Measurements from ENCODE around the gene TFDP1. TPM values are rescaled to one million over a fixed set of nuclear protein-coding genes. Genes with fewer than 3 reads are reported as not detected.
"Not testable (repeated sequence)": the region's sequence is repeated elsewhere in the genome, so short reads cannot be mapped to it uniquely, and the experiment has no call there.

TFDP1 gene
- total and polyA plus RNA-seq, 8 donors: 27.3 to 207 (median 56.3) TPM

DNA sequence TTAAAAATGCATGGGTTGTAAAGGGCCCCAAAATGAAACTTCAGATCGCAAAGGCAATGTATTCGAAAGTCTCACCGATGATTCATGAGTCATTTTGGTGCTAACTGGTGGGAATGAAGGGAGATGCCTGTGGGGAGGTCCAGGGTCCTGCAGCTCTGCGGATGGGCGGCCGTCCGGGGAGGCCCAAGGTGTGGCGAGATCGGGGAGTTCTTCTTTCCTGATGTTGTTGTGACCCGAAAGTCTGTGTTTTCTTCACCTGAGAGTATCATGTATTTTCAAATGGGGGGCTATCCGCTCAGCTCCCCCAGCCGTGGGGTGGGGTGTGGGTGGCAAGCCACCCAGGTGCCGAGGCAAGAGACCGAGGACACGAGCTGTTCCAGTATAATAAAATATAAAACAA, 36.5 kb downstream of the TFDP1 start:
- Histone ChIP-seq H3K9me3 (no peaks in the 10 kb centered on the region), H3K4me3 (no peak overlapping the region), H3K27me3 (no peaks in the 10 kb centered on the region), H3K4me1 (peaks cover 13 to 25% (median 16%) of the 10 kb centered on the region in 4 donors), H3K36me3 (peaks cover 9 to 28% (median 25%) of the 10 kb centered on the region in 4 donors), H3K27ac (no peak overlapping the region)
- intact Hi-C loops (cut with DNase I; ENCODE audit: low total_unique reads): no loop called here
- WGBS, 5 donors: 94 to 98% (median 96%) methylated on average over 15 of the region's 15 CpGs
- DNase-seq: no peak
- TF ChIP-seq, protein P1, sequence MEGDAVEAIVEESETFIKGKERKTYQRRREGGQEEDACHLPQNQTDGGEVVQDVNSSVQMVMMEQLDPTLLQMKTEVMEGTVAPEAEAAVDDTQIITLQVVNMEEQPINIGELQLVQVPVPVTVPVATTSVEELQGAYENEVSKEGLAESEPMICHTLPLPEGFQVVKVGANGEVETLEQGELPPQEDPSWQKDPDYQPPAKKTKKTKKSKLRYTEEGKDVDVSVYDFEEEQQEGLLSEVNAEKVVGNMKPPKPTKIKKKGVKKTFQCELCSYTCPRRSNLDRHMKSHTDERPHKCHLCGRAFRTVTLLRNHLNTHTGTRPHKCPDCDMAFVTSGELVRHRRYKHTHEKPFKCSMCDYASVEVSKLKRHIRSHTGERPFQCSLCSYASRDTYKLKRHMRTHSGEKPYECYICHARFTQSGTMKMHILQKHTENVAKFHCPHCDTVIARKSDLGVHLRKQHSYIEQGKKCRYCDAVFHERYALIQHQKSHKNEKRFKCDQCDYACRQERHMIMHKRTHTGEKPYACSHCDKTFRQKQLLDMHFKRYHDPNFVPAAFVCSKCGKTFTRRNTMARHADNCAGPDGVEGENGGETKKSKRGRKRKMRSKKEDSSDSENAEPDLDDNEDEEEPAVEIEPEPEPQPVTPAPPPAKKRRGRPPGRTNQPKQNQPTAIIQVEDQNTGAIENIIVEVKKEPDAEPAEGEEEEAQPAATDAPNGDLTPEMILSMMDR (IDR thresholded peaks at IDR 0.05): no peak

DNA sequence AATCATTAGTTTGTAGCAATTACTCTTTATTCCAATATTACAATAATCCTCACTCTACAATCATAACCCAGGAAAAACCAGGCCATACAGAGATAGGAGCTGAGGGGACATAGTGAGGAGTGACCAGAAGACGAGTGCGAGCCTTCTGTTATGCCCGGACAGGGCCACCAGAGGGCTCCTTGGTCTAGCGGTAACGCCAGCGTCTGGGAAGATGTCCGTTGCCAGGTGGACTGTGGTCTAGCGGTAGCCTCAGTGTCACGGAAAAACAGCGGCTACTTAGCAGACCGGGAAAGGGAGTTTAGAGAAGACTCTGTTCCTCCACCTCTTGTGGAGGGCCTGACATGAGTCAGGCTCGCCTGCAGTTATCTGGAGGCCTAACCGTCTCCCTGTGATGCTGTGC, 36.9 kb downstream of the TFDP1 start:
- H3K27me3 ChIP-seq; H3K9me3 ChIP-seq; H3K4me3 ChIP-seq; H3K27ac ChIP-seq; intact Hi-C loops (cut with DNase I; ENCODE audit: low total_unique reads); DNase-seq: not testable (repeated sequence)
- TF ChIP-seq, protein P1 (IDR thresholded peaks at IDR 0.05): peak in 3 of 7 experiments; percentile 11 to 36 (median 25)
- Histone ChIP-seq H3K36me3 (peaks cover 9 to 33% (median 26%) of the 10 kb centered on the region in 4 donors), H3K4me1 (peaks cover 9 to 20% (median 12%) of the 10 kb centered on the region in 4 donors)
- WGBS, 5 donors: 83 to 91% (median 86%) methylated on average over 13 of the region's 13 CpGs

DNA sequence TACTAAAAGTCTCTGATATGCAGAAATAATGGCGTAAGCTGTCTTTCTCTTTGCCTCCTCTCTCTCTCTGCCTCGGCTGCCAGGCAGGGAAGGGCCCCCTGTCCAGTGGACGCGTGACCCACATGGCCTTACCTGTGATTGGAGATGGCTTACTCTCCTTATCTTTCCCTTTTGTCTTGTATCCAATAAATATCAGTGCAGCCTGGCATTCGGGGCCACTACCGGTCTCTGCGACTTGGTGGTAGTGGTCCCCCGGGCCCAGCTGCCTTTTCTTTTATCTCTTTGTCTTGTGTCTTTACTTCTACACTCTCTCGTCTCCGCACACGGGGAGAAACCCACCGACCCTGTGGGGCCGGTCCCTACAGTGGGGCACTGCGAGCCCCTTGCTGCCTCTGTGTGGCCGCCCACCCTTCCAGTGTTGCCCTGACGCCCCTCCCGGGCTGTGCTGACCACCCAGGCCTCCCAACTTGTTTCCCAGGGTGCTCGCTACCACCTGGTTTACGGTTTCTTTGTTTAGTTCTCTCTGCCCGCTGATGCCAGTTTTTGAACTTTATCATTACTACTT, 37.5 kb downstream of the TFDP1 start:
- H3K4me1 ChIP-seq: peaks cover 4 to 15% (median 6%) of the 10 kb centered on the region in 4 donors
- peaks cover 9 to 38% (median 31%) of the 10 kb centered on the region in 4 donors for H3K36me3 ChIP-seq
- H3K27ac ChIP-seq; DNase-seq; H3K9me3 ChIP-seq; H3K27me3 ChIP-seq; intact Hi-C loops (cut with DNase I; ENCODE audit: low total_unique reads); H3K4me3 ChIP-seq: not testable (repeated sequence)
- 88 to 94% (median 90%) methylated on average over 20 of the region's 20 CpGs for WGBS, 5 donors

DNA sequence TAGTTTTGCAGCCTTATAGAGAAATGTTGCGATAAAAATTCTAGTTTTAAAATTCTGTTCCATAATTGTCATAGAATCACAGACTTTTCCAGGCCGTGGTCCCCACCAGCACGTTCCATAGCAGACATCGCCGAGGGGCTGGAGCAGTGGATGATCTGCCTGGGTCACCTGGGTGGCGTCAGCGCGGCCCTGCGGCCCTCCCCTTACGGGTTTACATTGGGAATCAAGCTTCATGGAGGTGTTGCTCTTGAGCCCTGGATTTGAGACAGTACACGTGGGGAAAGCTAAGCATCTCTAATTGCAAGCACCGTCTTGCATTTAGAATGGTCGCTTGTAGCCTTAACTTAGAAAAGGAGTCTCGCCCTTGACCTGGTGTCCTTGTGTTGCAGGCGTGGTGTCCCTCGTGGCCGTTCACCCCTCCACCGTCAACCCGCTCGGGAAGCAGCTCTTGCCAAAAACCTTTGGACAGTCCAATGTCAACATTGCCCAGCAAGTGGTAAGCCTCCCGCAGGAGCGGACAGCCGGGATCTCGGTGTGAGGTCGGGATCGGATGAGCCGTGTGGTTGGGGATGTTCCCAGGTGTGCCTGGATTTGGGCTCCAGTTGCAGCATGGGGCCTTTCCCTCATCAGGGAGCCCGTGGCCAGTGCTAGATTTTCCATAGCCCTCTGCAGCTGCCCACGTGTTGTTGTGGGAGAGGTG, 38.4 kb downstream of the TFDP1 start:
- intact Hi-C loops (cut with DNase I; ENCODE audit: low total_unique reads): no loop called here
- TF ChIP-seq, protein P1 (IDR thresholded peaks at IDR 0.05): no peak
- no peak for TF ChIP-seq POLR2AphosphoS5 (IDR thresholded peaks at IDR 0.05)
- no peak for TF ChIP-seq POLR2A (IDR thresholded peaks at IDR 0.05)
- no peak for TF ChIP-seq EP300 (IDR thresholded peaks at IDR 0.05)
- 89 to 93% (median 92%) methylated on average over 20 to 29 of the region's 29 CpGs for WGBS, 5 donors
- peaks cover 0 to 6% (median 0%) of the 10 kb centered on the region in 4 donors for H3K4me1 ChIP-seq
- H3K27me3 ChIP-seq: no peaks in the 10 kb centered on the region
- peaks cover 9 to 47% (median 37%) of the 10 kb centered on the region in 4 donors for H3K36me3 ChIP-seq
- no peak overlapping the region for H3K27ac ChIP-seq
- no peaks in the 10 kb centered on the region for H3K9me3 ChIP-seq
- H3K4me3 ChIP-seq: no peak overlapping the region
- no peak for DNase-seq
